GM21515 (cell line): ENCODE measurements around the gene ALOX12.

Experiments used
- ATAC-seq: cut with Tn5 transposase; IDR thresholded peaks from one replicate; pipeline ENCODE4 v1.9.1; 2021; ENCODE audit not compliant: unreplicated experiment

Gene ALOX12

GRCh38 chr17:7002288-7003047, 6.6 kb downstream of the ALOX12 start:
- ATAC-seq, result no peak

- no peak for ATAC-seq
Observed at GRCh38 chr17:7003745-7004144, 7.9 kb downstream of the ALOX12 start.

GRCh38 chr17:7004398-7005253, 8.8 kb downstream of the ALOX12 start:
- ATAC-seq, result no peak

- no peak for ATAC-seq
Observed at GRCh38 chr17:7005716-7006115, 9.9 kb downstream of the ALOX12 start.

GRCh38 chr17:7007143-7007542, 11.3 kb downstream of the ALOX12 start:
- ATAC-seq, result no peak

GRCh38 chr17:7010523-7010922, 14.7 kb downstream of the ALOX12 start:
- ATAC-seq, result no peak

GRCh38 chr17:7011415-7011814, 15.6 kb downstream of the ALOX12 start:
- no peak for ATAC-seq

- ATAC-seq, result no peak
Observed at GRCh38 chr17:7011942-7012254, 16.0 kb downstream of the ALOX12 start.

GRCh38 chr17:7014261-7014994, 18.6 kb downstream of the ALOX12 start:
- peak; percentile 74 for ATAC-seq

- ATAC-seq, result peak; percentile 4
Observed at GRCh38 chr17:7014995-7015958, 19.4 kb downstream of the ALOX12 start.

- ATAC-seq, result no peak
Observed at GRCh38 chr17:7016418-7016817, 20.6 kb downstream of the ALOX12 start.

GRCh38 chr17:7016886-7017826, 21.3 kb downstream of the ALOX12 start:
- ATAC-seq, result no peak

- ATAC-seq, result no peak
Observed at GRCh38 chr17:7017827-7018200, 22.0 kb downstream of the ALOX12 start.

GRCh38 chr17:7018331-7018964, 22.6 kb downstream of the ALOX12 start:
- ATAC-seq, result no peak

- no peak for ATAC-seq
Observed at GRCh38 chr17:7019367-7019766, 23.5 kb downstream of the ALOX12 start.

- no peak for ATAC-seq
Observed at GRCh38 chr17:7019839-7020519, 24.1 kb downstream of the ALOX12 start.

GRCh38 chr17:7020894-7021664, 25.2 kb downstream of the ALOX12 start:
- no peak for ATAC-seq
